Measurements from ENCODE around the gene TEDC1.

- TF ChIP-seq EZH2 (optimal IDR thresholded peaks at IDR 0.05; ENCODE audit: low read depth, low read length) (no peak), EZH2phosphoT487 (IDR thresholded peaks at IDR 0.05; ENCODE audit: low read length) (no peak)
Observed at GRCh38 chr14:105472486-105472991, 18.5 kb upstream of the TEDC1 start.
